Activated CD4-positive, alpha-beta T cell treated with anti-CD3 and anti-CD28 coated beads, Interleukin-2, amount 10 ng/mL, durations not matched to agents 7 days and 5 days (primary cell): ENCODE measurements around the gene MED17. TPM values are rescaled to one million over a fixed set of nuclear protein-coding genes. Genes with fewer than 3 reads are reported as not detected.

ENCODE experiments used
- CTCF ChIA-PET: fragments of 350-600 bp; sonication (Branson Sonifier 250); formaldehyde crosslinking; loops from one replicate; lab custom pipeline; 2021; ENCODE audit warnings: antibody characterized with exemption; lab: Charles Lee
- POLR2A ChIA-PET: fragments of 350-600 bp; sonication (Branson Sonifier 250); formaldehyde crosslinking; loops from one replicate; lab custom pipeline; 2021; ENCODE audit warnings: antibody characterized with exemption; lab: Charles Lee
- DNase-seq: peaks from one replicate; pipeline ENCODE4 v3.0.0-alpha.2; 2020
- H3K27ac Mint-ChIP-seq: one replicate; pipeline ENCODE4 v1.8.0; 2021; ENCODE audit warnings: mild to moderate bottlenecking, moderate library complexity, mixed read lengths
- H3K27me3 Mint-ChIP-seq: one replicate; pipeline ENCODE4 v1.8.0; 2021; ENCODE audit warnings: mixed read lengths
- H3K36me3 Mint-ChIP-seq: one replicate; pipeline ENCODE4 v1.8.0; 2021; ENCODE audit warnings: low read depth, mixed read lengths
- H3K4me1 Mint-ChIP-seq: one replicate; pipeline ENCODE4 v1.8.0; 2021; ENCODE audit warnings: mixed read lengths
- H3K4me3 Mint-ChIP-seq: one replicate; pipeline ENCODE4 v1.8.0; 2021; ENCODE audit warnings: mild to moderate bottlenecking, moderate library complexity, mixed read lengths
- H3K9me3 Mint-ChIP-seq: one replicate; pipeline ENCODE4 v1.8.0; 2021; ENCODE audit warnings: mixed read lengths
- total RNA-seq, 2 experiments: library from RNA; stranded (reverse); gene quantifications; one replicate each; pipeline ENCODE4 v1.2.3, GENCODE V29; 2021

The MED17 gene
- total RNA-seq, 2 experiments from 2014 or later: 40.7 to 42.1 TPM

DNA sequence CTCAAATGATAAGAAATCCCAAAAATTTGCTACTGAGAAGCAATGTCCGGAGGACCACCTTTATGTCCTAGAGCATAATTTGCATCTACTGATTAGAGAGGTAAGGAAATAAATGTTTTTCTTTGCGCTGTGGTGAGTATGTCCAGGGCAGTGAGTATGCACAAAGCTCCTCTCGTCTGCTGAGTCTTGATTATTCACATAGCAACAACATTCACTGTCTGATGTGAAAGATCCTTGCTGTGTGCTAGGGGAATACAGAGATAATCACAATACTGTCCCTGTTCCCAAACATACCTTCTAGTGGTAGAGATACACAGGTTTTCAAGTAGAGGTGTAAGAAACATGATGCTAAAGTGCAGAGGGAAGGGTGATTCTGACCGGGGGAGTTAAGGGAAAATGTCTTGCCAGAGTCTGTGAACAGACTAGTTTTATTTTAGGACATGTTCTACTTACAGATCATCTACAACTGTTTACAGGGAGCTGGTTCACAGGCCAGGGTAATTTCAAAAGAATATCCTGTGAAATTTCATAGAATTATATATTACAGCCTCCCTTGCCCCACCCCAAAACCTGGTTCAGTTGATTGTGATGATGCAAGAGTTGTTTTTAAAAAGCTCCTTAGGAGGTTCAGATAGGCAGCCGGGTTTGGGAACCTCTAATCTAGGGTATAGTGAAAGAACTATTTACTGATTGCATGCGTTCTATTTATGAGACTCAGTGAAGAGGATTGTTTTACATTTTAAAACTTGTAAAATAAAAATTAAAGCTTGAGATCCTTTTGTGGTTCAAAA is 12.6 kb downstream of the MED17 start:
- H3K9me3 Mint-ChIP-seq: no peaks in the 10 kb centered on the region
- H3K4me3 Mint-ChIP-seq: no peak overlapping the region
- peaks cover 64% of the 10 kb centered on the region for H3K36me3 Mint-ChIP-seq
- no peak overlapping the region for H3K27ac Mint-ChIP-seq
- CTCF ChIA-PET: interaction anchor here (0.7 to 1.2 kb wide), 2 partner anchors 13 to 607 kb away, joined by 3 to 4 read pairs; partner anchors contain the start of gene MED17
- peaks cover 2% of the 10 kb centered on the region for H3K4me1 Mint-ChIP-seq
- H3K27me3 Mint-ChIP-seq: no peaks in the 10 kb centered on the region
- POLR2A ChIA-PET: no interaction called here
- DNase-seq: no peak

GRCh38 chr11:93801366-93801765 is 17.3 kb downstream of the MED17 start:
- Mint-ChIP-seq H3K36me3 (peaks cover 57% of the 10 kb centered on the region), H3K27me3 (no peaks in the 10 kb centered on the region), H3K4me3 (no peak overlapping the region), H3K9me3 (no peaks in the 10 kb centered on the region), H3K27ac (no peak overlapping the region), H3K4me1 (peaks cover 2% of the 10 kb centered on the region)
- CTCF ChIA-PET: interaction anchor here (0.7 to 2.2 kb wide), 5 partner anchors 8 to 17 kb away, joined by 3 to 7 read pairs (median 4); partner anchors contain the start of gene MED17
- POLR2A ChIA-PET: no interaction called here
- no peak for DNase-seq

- peaks cover 59% of the 10 kb centered on the region for H3K36me3 Mint-ChIP-seq
- no peak overlapping the region for H3K27ac Mint-ChIP-seq
- no peak overlapping the region for H3K4me3 Mint-ChIP-seq
- no peaks in the 10 kb centered on the region for H3K27me3 Mint-ChIP-seq
- H3K4me1 Mint-ChIP-seq: peaks cover 2% of the 10 kb centered on the region
- H3K9me3 Mint-ChIP-seq: no peaks in the 10 kb centered on the region
- no peak for DNase-seq
- CTCF ChIA-PET: no interaction called here
- POLR2A ChIA-PET: no interaction called here
Observed at GRCh38 chr11:93804879-93805278, 20.8 kb downstream of the MED17 start.

DNA sequence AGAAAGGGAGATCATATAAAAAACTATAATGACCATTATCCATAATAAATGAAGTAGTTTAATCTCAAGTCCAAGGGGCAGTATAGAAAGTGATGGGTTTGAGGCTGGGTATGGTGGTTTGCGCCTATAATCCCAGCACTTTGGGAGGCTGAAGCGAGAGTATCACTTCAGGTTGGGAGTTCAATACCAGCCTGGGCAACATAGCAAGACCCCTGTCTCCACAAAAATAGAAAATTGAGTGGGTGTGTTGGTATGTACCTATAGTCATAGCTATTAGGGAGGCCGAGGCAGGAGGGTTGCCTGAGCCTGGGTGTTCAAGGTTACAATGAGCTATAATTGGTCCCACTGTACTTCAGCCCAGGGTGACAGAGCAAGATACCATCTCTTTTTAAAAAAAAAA is 23.9 kb downstream of the MED17 start:
- Mint-ChIP-seq H3K27ac (no peak overlapping the region), H3K9me3 (no peaks in the 10 kb centered on the region), H3K4me3 (no peak overlapping the region), H3K36me3 (peaks cover 65% of the 10 kb centered on the region), H3K27me3 (no peaks in the 10 kb centered on the region), H3K4me1 (no peaks in the 10 kb centered on the region)
- CTCF ChIA-PET: interaction anchor here (1.0 kb wide), 1 partner anchor 11 kb away, joined by 3 read pairs; no protein-coding TSS in a partner anchor
- no peak for DNase-seq
- POLR2A ChIA-PET: interaction anchor here (0.6 kb wide), 2 partner anchors 24 to 92 kb away, joined by 3 to 4 read pairs; partner anchors contain the start of gene MED17

- Mint-ChIP-seq H3K4me1 (no peaks in the 10 kb centered on the region), H3K4me3 (no peak overlapping the region), H3K27ac (no peak overlapping the region), H3K27me3 (no peaks in the 10 kb centered on the region), H3K36me3 (peaks cover 54% of the 10 kb centered on the region), H3K9me3 (no peaks in the 10 kb centered on the region)
- POLR2A ChIA-PET: no interaction called here
- DNase-seq: no peak
- CTCF ChIA-PET: interaction anchor here (1.2 kb wide), 1 partner anchor 32 kb away, joined by 4 read pairs; no protein-coding TSS in a partner anchor
Observed at GRCh38 chr11:93813974-93814373, 29.9 kb downstream of the MED17 start.

GRCh38 chr11:93814966-93815633 is 31.0 kb downstream of the MED17 start:
- no peaks in the 10 kb centered on the region for H3K27me3 Mint-ChIP-seq
- DNase-seq: no peak
- no peak overlapping the region for H3K4me3 Mint-ChIP-seq
- peaks cover 46% of the 10 kb centered on the region for H3K36me3 Mint-ChIP-seq
- no peaks in the 10 kb centered on the region for H3K9me3 Mint-ChIP-seq
- H3K4me1 Mint-ChIP-seq: no peaks in the 10 kb centered on the region
- CTCF ChIA-PET: interaction anchor here (1.2 kb wide), 1 partner anchor 31 kb away, joined by 4 read pairs; no protein-coding TSS in a partner anchor
- POLR2A ChIA-PET: no interaction called here
- H3K27ac Mint-ChIP-seq: no peak overlapping the region

- peaks cover 28% of the 10 kb centered on the region for H3K36me3 Mint-ChIP-seq
- ChIA-PET POLR2A (no interaction called here), CTCF (interaction anchor here (0.7 kb wide), 2 partner anchors 49 to 177 kb away, joined by 4 to 5 read pairs; no protein-coding TSS in a partner anchor)
- no peak overlapping the region for H3K4me3 Mint-ChIP-seq
- H3K4me1 Mint-ChIP-seq: no peaks in the 10 kb centered on the region
- no peaks in the 10 kb centered on the region for H3K9me3 Mint-ChIP-seq
- no peak overlapping the region for H3K27ac Mint-ChIP-seq
- no peaks in the 10 kb centered on the region for H3K27me3 Mint-ChIP-seq
- no peak for DNase-seq
Observed at GRCh38 chr11:93817426-93818348, 33.6 kb downstream of the MED17 start.

GRCh38 chr11:93819966-93820695 is 36.0 kb downstream of the MED17 start:
- no peak for DNase-seq
- CTCF ChIA-PET: no interaction called here
- no peak overlapping the region for H3K27ac Mint-ChIP-seq
- POLR2A ChIA-PET: no interaction called here
- no peaks in the 10 kb centered on the region for H3K27me3 Mint-ChIP-seq
- H3K4me3 Mint-ChIP-seq: no peak overlapping the region
- H3K9me3 Mint-ChIP-seq: no peaks in the 10 kb centered on the region
- peaks cover 8% of the 10 kb centered on the region for H3K36me3 Mint-ChIP-seq
- H3K4me1 Mint-ChIP-seq: no peaks in the 10 kb centered on the region

DNA sequence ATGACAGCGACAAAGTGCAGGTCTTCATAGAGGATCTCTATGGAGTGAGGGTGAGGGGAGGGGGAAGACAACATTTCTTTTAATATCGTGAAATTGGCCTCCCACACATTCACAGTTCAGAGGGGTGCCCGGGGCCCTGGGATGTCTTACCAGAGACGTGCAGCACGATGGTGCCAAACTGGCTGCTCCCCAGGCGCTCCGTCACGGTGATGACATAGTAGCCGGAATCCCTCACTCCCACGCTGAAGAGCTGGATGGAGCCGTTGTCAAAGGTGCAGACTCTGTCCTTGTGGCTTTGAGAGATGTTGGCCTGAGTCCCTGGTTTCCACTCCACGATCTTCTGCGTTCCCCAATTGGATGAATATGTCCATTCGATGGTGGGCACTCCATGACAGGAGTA is 36.8 kb downstream of the MED17 start:
- Mint-ChIP-seq H3K27me3 (no peaks in the 10 kb centered on the region), H3K4me3 (no peak overlapping the region), H3K9me3 (no peaks in the 10 kb centered on the region), H3K27ac (no peak overlapping the region), H3K36me3 (peaks cover 5% of the 10 kb centered on the region), H3K4me1 (no peaks in the 10 kb centered on the region)
- ChIA-PET CTCF (no interaction called here), POLR2A (no interaction called here)
- no peak for DNase-seq

- Mint-ChIP-seq H3K27me3 (no peaks in the 10 kb centered on the region), H3K27ac (no peak overlapping the region), H3K9me3 (no peaks in the 10 kb centered on the region), H3K36me3 (peaks cover 2% of the 10 kb centered on the region), H3K4me1 (no peaks in the 10 kb centered on the region), H3K4me3 (no peak overlapping the region)
- ChIA-PET CTCF (no interaction called here), POLR2A (no interaction called here)
- no peak for DNase-seq
Observed at GRCh38 chr11:93821617-93822016, 37.5 kb downstream of the MED17 start.

GRCh38 chr11:93822359-93822758 is 38.3 kb downstream of the MED17 start:
- DNase-seq: no peak
- no peaks in the 10 kb centered on the region for H3K4me1 Mint-ChIP-seq
- H3K4me3 Mint-ChIP-seq: no peak overlapping the region
- H3K27me3 Mint-ChIP-seq: no peaks in the 10 kb centered on the region
- no peak overlapping the region for H3K27ac Mint-ChIP-seq
- ChIA-PET CTCF (no interaction called here), POLR2A (no interaction called here)
- peaks cover 2% of the 10 kb centered on the region for H3K36me3 Mint-ChIP-seq
- H3K9me3 Mint-ChIP-seq: no peaks in the 10 kb centered on the region

DNA sequence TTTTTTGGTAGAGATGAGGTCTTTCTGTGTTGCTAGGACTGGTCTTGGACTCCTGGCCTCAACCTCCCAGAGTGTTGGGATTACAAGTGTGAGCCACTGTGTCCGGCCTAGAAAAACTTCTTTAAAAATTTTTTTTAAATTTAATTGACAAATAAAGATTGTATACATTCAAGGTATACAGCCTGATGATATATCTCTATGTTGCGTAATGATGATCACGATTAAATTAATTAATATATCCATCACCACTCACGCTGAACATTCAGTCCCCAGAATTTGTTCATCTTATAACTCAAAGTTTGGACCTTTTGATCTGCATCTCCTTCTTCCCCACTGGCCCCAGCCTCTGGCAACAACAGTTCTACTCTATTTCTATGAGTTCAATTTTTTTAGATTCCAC is 39.1 kb downstream of the MED17 start:
- CTCF ChIA-PET: no interaction called here
- H3K4me3 Mint-ChIP-seq: no peak overlapping the region
- POLR2A ChIA-PET: no interaction called here
- no peaks in the 10 kb centered on the region for H3K4me1 Mint-ChIP-seq
- H3K36me3 Mint-ChIP-seq: peaks cover 2% of the 10 kb centered on the region
- no peak overlapping the region for H3K27ac Mint-ChIP-seq
- DNase-seq: no peak
- no peaks in the 10 kb centered on the region for H3K9me3 Mint-ChIP-seq
- H3K27me3 Mint-ChIP-seq: no peaks in the 10 kb centered on the region
